ENCODE results near the gene ALDH1A3. TPM values are rescaled to one million over a fixed set of nuclear protein-coding genes. Genes with fewer than 3 reads are reported as not detected.

ALDH1A3 gene
- polyA plus RNA-seq, 1 of the 3 experiments (the other 2 are of a cell fraction): 4.4 TPM

GRCh38 chr15:100852630-100853029 is 27.0 kb upstream of the ALDH1A3 start:
- Histone ChIP-seq H3K36me3 (replicated peaks in 1 of 2; ENCODE audit: control insufficient read depth in 1 of 2, insufficient read depth in 2 of 2, low read length in 1 of 2) (no peaks in the 10 kb centered on the region), H3K9me2 (no peaks in the 10 kb centered on the region), H4K20me1 (ENCODE audit: insufficient read depth) (no peaks in the 10 kb centered on the region), H3K9ac (no peak overlapping the region), H3K27me3 (ENCODE audit: insufficient read depth) (no peaks in the 10 kb centered on the region), H3K79me2 (ENCODE audit: insufficient read depth) (no peaks in the 10 kb centered on the region), H3K9me3 (no peaks in the 10 kb centered on the region), H3F3A (replicated peaks; ENCODE audit: insufficient read depth) (no peaks in the 10 kb centered on the region), H3K27ac (ENCODE audit: low read depth in 2 of 2, low read length in 1 of 2) (no peak overlapping the region), H3K4me2 (no peak overlapping the region), H3K4me1 (ENCODE audit: control insufficient read depth in 1 of 2, insufficient read depth in 2 of 2, low read depth in 1 of 2, low read length in 1 of 2) (no peaks in the 10 kb centered on the region; a peak in 2 of 4 replicates), H2AFZ (ENCODE audit: low read depth) (no peak overlapping the region), H3K4me3 (ENCODE audit: low read depth in 2 of 2, low read length in 1 of 2) (no peak overlapping the region)
- ChIA-PET POLR2A (no interaction called here), CTCF (interaction anchor here (1.3 kb wide), 1 partner anchor 10 kb away, joined by 3 read pairs; no protein-coding TSS in a partner anchor)
- 58% methylated on average over 4 of the region's 4 CpGs for WGBS (ENCODE audit: low lambda C conversion rate)
- no peak for TF ChIP-seq NRF1 (IDR thresholded peaks at IDR 0.05; ENCODE audit: low read depth, low read length)
- TF ChIP-seq FOXM1 (IDR thresholded peaks at IDR 0.05; ENCODE audit: low read depth): no peak
- TF ChIP-seq EZH2phosphoT487 (IDR thresholded peaks at IDR 0.05; ENCODE audit: borderline replicate concordance, low read depth): no peak
- no peak for TF ChIP-seq USF1 (IDR thresholded peaks at IDR 0.05; ENCODE audit: borderline replicate concordance, low read depth)
- TF ChIP-seq, protein P1, sequence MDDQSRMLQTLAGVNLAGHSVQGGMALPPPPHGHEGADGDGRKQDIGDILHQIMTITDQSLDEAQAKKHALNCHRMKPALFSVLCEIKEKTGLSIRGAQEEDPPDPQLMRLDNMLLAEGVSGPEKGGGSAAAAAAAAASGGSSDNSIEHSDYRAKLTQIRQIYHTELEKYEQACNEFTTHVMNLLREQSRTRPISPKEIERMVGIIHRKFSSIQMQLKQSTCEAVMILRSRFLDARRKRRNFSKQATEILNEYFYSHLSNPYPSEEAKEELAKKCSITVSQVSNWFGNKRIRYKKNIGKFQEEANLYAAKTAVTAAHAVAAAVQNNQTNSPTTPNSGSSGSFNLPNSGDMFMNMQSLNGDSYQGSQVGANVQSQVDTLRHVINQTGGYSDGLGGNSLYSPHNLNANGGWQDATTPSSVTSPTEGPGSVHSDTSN (IDR thresholded peaks at IDR 0.05): no peak
- no peak for TF ChIP-seq IRF3 (IDR thresholded peaks at IDR 0.05; ENCODE audit: low read depth, low read length)
- no peak for TF ChIP-seq ELF1 (IDR thresholded peaks at IDR 0.05)
- no peak for TF ChIP-seq JUND (IDR thresholded peaks at IDR 0.05)
- no peak for TF ChIP-seq RAD21 (IDR thresholded peaks at IDR 0.05; ENCODE audit: low read length)
- TF ChIP-seq SMC3 (IDR thresholded peaks at IDR 0.05; ENCODE audit: low read depth, low read length): no peak
- no peak for DNase-seq

GRCh38 chr15:100853676-100854440 is 25.8 kb upstream of the ALDH1A3 start:
- no peaks in the 10 kb centered on the region; a peak in 2 of 4 replicates for H3K4me1 ChIP-seq (ENCODE audit: control insufficient read depth in 1 of 2, insufficient read depth in 2 of 2, low read depth in 1 of 2, low read length in 1 of 2)
- POLR2A ChIA-PET: no interaction called here
- WGBS (ENCODE audit: low lambda C conversion rate): 72% methylated on average over 13 of the region's 15 CpGs

More at GRCh38 chr15:100853676-100854440, 25.8 kb upstream of the ALDH1A3 start:
- Histone ChIP-seq H3K4me3 (ENCODE audit: low read depth in 2 of 2, low read length in 1 of 2) (no peak overlapping the region), H3K9me3 (no peaks in the 10 kb centered on the region), H3K27me3 (ENCODE audit: insufficient read depth) (no peaks in the 10 kb centered on the region), H3K9ac (no peak overlapping the region), H2AFZ (ENCODE audit: low read depth) (no peak overlapping the region), H3K4me2 (no peak overlapping the region), H3K36me3 (replicated peaks in 1 of 2; ENCODE audit: control insufficient read depth in 1 of 2, insufficient read depth in 2 of 2, low read length in 1 of 2) (no peaks in the 10 kb centered on the region), H3F3A (replicated peaks; ENCODE audit: insufficient read depth) (no peaks in the 10 kb centered on the region), H3K9me2 (no peaks in the 10 kb centered on the region), H4K20me1 (ENCODE audit: insufficient read depth) (no peaks in the 10 kb centered on the region), H3K79me2 (ENCODE audit: insufficient read depth) (no peaks in the 10 kb centered on the region), H3K27ac (ENCODE audit: low read depth in 2 of 2, low read length in 1 of 2) (no peak overlapping the region)
- CTCF ChIA-PET: interaction anchor here (1.0 to 1.3 kb wide), 2 partner anchors 12 to 19 kb away, joined by 3 to 6 read pairs; no protein-coding TSS in a partner anchor
- DNase-seq: no peak
- no peak for TF ChIP-seq USF1 (IDR thresholded peaks at IDR 0.05; ENCODE audit: borderline replicate concordance, low read depth)
- no peak for TF ChIP-seq YY1 (IDR thresholded peaks at IDR 0.05; ENCODE audit: low read depth)
- no peak for TF ChIP-seq GATA2 (CRISPR knock-in tag; IDR thresholded peaks at IDR 0.05)
- TF ChIP-seq RFX5 (IDR thresholded peaks at IDR 0.05; ENCODE audit: low read length): no peak
- TF ChIP-seq, protein P2, sequence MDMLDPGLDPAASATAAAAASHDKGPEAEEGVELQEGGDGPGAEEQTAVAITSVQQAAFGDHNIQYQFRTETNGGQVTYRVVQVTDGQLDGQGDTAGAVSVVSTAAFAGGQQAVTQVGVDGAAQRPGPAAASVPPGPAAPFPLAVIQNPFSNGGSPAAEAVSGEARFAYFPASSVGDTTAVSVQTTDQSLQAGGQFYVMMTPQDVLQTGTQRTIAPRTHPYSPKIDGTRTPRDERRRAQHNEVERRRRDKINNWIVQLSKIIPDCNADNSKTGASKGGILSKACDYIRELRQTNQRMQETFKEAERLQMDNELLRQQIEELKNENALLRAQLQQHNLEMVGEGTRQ (IDR thresholded peaks at IDR 0.05; ENCODE audit: borderline replicate concordance, low read depth, low read length): no peak
- no peak for TF ChIP-seq FOXJ3 (CRISPR knock-in tag; IDR thresholded peaks at IDR 0.05)
- no peak for TF ChIP-seq EZH2phosphoT487 (IDR thresholded peaks at IDR 0.05; ENCODE audit: borderline replicate concordance, low read depth)
- TF ChIP-seq EP300 (IDR thresholded peaks at IDR 0.05; ENCODE audit: borderline replicate concordance in 1 of 2, low read depth in 1 of 2, low read length in 1 of 2): no peak
